GM13976 (cell line): Measurements from ENCODE around the gene VWA3B.
"Not testable (repeated sequence)": the region's sequence is repeated elsewhere in the genome, so short reads cannot be mapped to it uniquely, and the experiment has no call there.

Source experiments
- DNase-seq: peaks from one replicate; pipeline ENCODE4 v3.0.0; 2012; ENCODE audit warnings: low spot score
- CTCF ChIP-seq: IDR thresholded peaks from 2 replicates; pipeline ENCODE4 v1.5.1; 2012; ENCODE audit warnings: borderline replicate concordance, mild to moderate bottlenecking; ENCODE audit not compliant: insufficient read depth; ENCODE audit errors: extremely low read depth, missing control alignments, control extremely low read depth
- in situ Hi-C: fragments of 300-500 bp; cut with MboI; formaldehyde crosslinking; loops from one replicate; pipeline ENCODE4 v1.12.0; 2022; ENCODE audit warnings: low sequenced_read_pairs, mixed read lengths, inconsistent platforms; ENCODE audit not compliant: unreplicated experiment

VWA3B gene

DNA sequence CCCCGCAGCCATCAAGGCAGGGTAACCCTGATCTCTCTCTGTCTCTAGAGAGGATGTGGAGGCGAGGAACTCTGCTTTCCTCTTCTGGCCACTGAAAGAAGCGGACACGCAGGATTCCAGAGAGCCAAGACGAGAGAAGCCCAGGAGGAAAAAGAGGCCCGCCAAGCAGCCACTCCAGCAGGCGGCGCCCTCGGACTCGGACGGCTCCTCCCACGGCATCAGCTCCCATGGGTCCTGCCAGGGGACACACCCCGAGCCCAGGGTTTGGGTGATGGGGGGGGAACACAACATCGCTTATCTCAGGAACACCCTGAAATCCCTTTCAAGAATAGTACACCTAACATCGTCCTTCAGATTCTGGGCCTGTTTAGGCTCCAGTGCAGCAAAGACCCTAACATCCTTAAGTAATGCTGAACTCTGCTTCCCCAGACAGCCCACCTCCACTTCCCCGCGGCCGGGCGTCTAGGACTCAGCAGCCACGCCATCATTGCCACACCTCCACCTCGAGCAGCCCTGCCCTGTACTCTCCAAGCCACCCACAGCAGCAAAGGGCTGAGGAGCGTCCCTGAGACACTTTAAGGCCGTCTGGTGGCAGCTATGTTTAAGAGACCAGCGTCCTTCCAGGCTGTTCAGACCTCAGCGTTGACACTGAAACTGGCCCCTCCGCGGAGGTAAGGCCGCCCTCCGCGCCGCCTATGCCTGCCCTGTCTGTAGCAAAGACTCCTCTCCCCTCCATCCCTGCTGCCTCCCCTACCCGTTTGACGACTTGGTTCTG, 225.0 kb downstream of the VWA3B start:
- in situ Hi-C loops, result no loop called here
- no peak for DNase-seq
- TF ChIP-seq CTCF, result no peak

GRCh38 chr2:98313492-98314250, 226.7 kb downstream of the VWA3B start:
- in situ Hi-C loops, result no loop called here
- no peak for TF ChIP-seq CTCF
- no peak for DNase-seq

GRCh38 chr2:98314251-98314650, 227.3 kb downstream of the VWA3B start:
- no peak for DNase-seq
- in situ Hi-C loops, result no loop called here
- no peak for TF ChIP-seq CTCF

DNA sequence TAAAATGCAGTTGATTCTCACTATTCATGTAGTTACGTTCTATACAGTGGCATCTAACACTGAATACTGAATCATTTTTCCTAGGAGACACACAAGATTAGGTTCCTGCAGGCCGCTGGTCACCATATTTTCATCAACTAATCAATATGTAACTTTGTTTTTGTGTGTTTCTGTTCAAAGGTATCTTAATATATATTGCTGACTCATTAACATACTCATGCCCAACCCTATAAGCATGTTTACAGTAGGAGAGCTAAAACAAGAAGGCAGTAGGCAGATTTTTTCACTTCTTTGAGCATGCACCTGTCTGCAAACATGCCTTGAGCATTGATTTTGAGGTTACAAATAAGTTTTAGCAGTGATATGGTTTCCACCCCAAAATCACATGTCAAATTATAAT, 229.0 kb downstream of the VWA3B start:
- DNase-seq, result no peak
- no peak for TF ChIP-seq CTCF
- in situ Hi-C loops, result no loop called here

DNA sequence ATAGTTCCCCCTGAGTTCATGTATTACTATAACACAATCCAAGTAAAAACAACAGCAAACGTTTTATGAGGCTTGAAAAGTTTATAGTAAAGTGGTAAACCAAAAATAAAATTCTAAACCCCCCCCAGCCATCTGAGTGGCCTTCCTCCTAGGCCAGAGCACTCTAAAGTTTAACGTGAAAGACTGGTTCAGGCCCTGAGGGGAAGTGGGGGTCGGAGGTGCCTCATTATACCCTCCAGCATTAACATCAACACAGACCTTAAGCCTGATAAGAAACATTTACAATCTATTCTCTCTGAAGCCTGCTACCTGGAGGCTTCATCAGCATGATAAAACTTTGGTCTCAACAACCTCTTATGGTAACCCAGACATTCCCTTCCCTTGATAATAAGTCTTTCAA, 230.2 kb downstream of the VWA3B start:
- in situ Hi-C loops, result no loop called here
- TF ChIP-seq CTCF, result no peak
- DNase-seq, result no peak

DNA sequence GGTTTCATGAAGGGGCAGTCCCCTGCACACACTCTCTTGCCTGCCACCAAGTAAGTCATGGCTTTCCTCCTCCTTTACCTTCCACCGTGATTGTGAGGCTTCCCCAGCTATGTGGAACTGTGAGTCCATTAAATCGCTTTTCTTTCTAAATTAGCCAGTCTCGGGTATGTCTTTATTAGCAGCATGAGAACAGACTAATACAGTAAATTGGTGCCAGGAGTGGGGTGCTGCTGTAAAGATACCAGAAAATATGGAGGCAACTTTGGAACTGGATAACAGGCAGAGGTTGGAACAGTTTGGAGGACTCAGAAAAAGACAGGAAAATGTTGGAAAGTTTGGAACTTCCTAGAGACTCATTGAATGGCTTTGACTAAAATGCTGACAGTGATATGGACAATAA, 233.2 kb downstream of the VWA3B start:
- DNase-seq, in situ Hi-C loops: not testable (repeated sequence)

DNA sequence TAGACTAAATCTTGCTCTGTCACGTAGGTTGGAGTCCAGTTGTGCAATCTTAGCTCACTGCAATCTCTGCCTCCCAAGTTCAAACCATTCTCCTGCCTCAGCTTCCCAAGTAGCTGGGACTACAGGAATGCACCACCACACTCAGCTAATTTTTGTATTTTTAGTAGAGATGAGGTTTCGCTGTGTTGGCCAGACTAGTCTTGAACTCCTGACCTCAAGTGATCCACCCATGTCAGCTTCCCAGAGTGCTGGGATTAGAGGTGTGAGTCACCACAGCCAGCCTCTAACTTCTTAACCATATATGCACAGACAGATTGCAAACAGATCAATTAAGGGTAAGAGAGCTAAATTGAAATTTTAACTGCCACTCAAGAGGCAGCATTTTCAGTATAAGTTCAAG, 237.2 kb downstream of the VWA3B start:
- in situ Hi-C loops, result no loop called here
- TF ChIP-seq CTCF, result no peak
- DNase-seq, result no peak
